Keratinocyte (primary cell): ENCODE results near the gene RGS10. TPM values are rescaled to one million over a fixed set of nuclear protein-coding genes. Genes with fewer than 3 reads are reported as not detected.

Experiments
- DNase-seq: peaks from one replicate; pipeline ENCODE4 v3.0.0-alpha.2; 2011; ENCODE audit warnings: low read depth, missing footprints, low spot score
- FAIRE-seq: peaks from 2 replicates; lab custom pipeline; 2011; peaks lifted over from hg19 to GRCh38; lab: Jason Lieb, UNC
- H2AFZ ChIP-seq: 2 replicates; pipeline ENCODE4 v1.6.0; 2012; ENCODE audit warnings: low read length, control low read depth, inconsistent platforms; ENCODE audit not compliant: control insufficient read depth
- H3K27ac ChIP-seq: 2 replicates; pipeline ENCODE4 v1.5.1; 2011; ENCODE audit warnings: low read length; ENCODE audit not compliant: control insufficient read depth, insufficient read depth
- H3K27me3 ChIP-seq: 3 replicates; pipeline ENCODE4 v1.6.0; 2011; ENCODE audit warnings: low read length; ENCODE audit not compliant: control insufficient read depth, insufficient read depth; ENCODE audit errors: extremely low read depth
- H3K36me3 ChIP-seq, 2 experiments: 2 replicates in 1 of 2; 3 replicates in 1 of 2; pipeline ENCODE4 v1.5.1; 2011; ENCODE audit warnings: low read length in 2 of 2, mild to moderate bottlenecking in 1 of 2; ENCODE audit not compliant: control insufficient read depth in 2 of 2, insufficient read depth in 2 of 2; ENCODE audit errors: extremely low read depth in 1 of 2
- H3K4me1 ChIP-seq: 3 replicates; pipeline ENCODE4 v1.5.1; 2011; ENCODE audit warnings: low read length; ENCODE audit not compliant: control insufficient read depth, insufficient read depth; ENCODE audit errors: extremely low read depth
- H3K4me2 ChIP-seq: 3 replicates; pipeline ENCODE4 v1.6.0; 2011; ENCODE audit warnings: low read depth, low read length; ENCODE audit not compliant: control insufficient read depth, insufficient read depth; ENCODE audit errors: extremely low read depth
- H3K4me3 ChIP-seq, 3 experiments: fragments of 200-600 bp in 1 of 3; sonication (generic) in 1 of 3; 2 replicates in 2 of 3; 3 replicates in 1 of 3; pipeline ENCODE4 v1.5.1; 2011 to 2016; ENCODE audit warnings: low read length in 3 of 3, mild to moderate bottlenecking in 3 of 3, control low read depth in 2 of 3, inconsistent platforms in 1 of 3, low read depth in 1 of 3, mixed read lengths in 1 of 3, mixed run types in 1 of 3, moderate library complexity in 1 of 3; ENCODE audit not compliant: control insufficient read depth in 2 of 3, insufficient read depth in 2 of 3; ENCODE audit errors: extremely low read depth in 1 of 3
- H3K79me2 ChIP-seq: 2 replicates; pipeline ENCODE4 v1.6.0; 2012; ENCODE audit warnings: low read length; ENCODE audit not compliant: control insufficient read depth, insufficient read depth
- H3K9ac ChIP-seq: 3 replicates; pipeline ENCODE4 v1.6.0; 2011; ENCODE audit warnings: low read length; ENCODE audit not compliant: control insufficient read depth, insufficient read depth; ENCODE audit errors: extremely low read depth
- H3K9me1 ChIP-seq: 3 replicates; pipeline ENCODE4 v1.6.0; 2011; ENCODE audit warnings: low read length; ENCODE audit not compliant: control insufficient read depth, insufficient read depth; ENCODE audit errors: extremely low read depth
- H3K9me3 ChIP-seq: 2 replicates; pipeline ENCODE4 v1.5.1; 2012; ENCODE audit warnings: low read depth, low read length; ENCODE audit not compliant: control insufficient read depth
- H4K20me1 ChIP-seq: 3 replicates; pipeline ENCODE4 v1.6.0; 2011; ENCODE audit warnings: low read length; ENCODE audit not compliant: control insufficient read depth, insufficient read depth; ENCODE audit errors: extremely low read depth
- CTCF ChIP-seq, 3 experiments: IDR thresholded peaks in 1 of 3; conservative IDR thresholded peaks in 1 of 3; optimal IDR thresholded peaks in 1 of 3; 2 replicates in 2 of 3; 3 replicates in 1 of 3; pipeline versions ENCODE3 to v1.5.1; 2011; ENCODE audit warnings: low read length in 3 of 3, mild to moderate bottlenecking in 3 of 3, moderate library complexity in 2 of 3, control low read depth in 1 of 3, inconsistent platforms in 1 of 3; ENCODE audit not compliant: insufficient read depth in 2 of 3; ENCODE audit errors: extremely low read depth in 1 of 3
- EZH2 ChIP-seq: IDR thresholded peaks from one replicate; pipeline ENCODE4 v1.6.1; 2012; ENCODE audit warnings: inconsistent platforms, mild to moderate bottlenecking, low read length, moderate library complexity
- dilution Hi-C: fragments of 300-500 bp; cut with MboI; formaldehyde crosslinking; loops from one replicate; pipeline ENCODE4 v1.7.0; 2020; ENCODE audit warnings: low sequenced_read_pairs; ENCODE audit not compliant: extremely low pct_ligation_motif_present
- polyA plus RNA-seq, 5 experiments: library from polyadenylated mRNA; depleted of rRNA in 3 of 5; stranded (reverse) in 3 of 5; stranded (forward) in 1 of 5; unstranded in 1 of 5; fragments of >200 nt; gene quantifications; 1 replicate in 1 of 5; 2 replicates in 3 of 5; 3 replicates in 1 of 5; pipeline versions ENCODE4 v1.2.1 to v1.2.3, GENCODE V29; 2011 to 2012; ENCODE audit warnings: missing spikeins in 2 of 5, low read depth in 1 of 5, low replicate concordance in 1 of 5

RGS10 gene
- polyA plus RNA-seq, 1 donor (not counting 4 experiments of a cell fraction or from before 2014, with no cell fraction given), result 87.8 TPM

- Histone ChIP-seq H3K9ac (no peak overlapping the region), H3K27ac (no peak overlapping the region), H3K4me2 (no peak overlapping the region), H3K27me3 (no peaks in the 10 kb centered on the region), H3K4me3 (no peak overlapping the region), H3K9me1 (no peaks in the 10 kb centered on the region), H2AFZ (no peak overlapping the region), H3K4me1 (peaks cover 40% of the 10 kb centered on the region), H3K79me2 (no peaks in the 10 kb centered on the region), H4K20me1 (no peaks in the 10 kb centered on the region), H3K9me3 (no peaks in the 10 kb centered on the region), H3K36me3 (peaks cover 8 to 24% of the 10 kb centered on the region in 2 experiments)
- DNase-seq (no peak), FAIRE-seq (no peak)
- TF ChIP-seq CTCF (optimal IDR thresholded peaks at IDR 0.05 in 1 of 3, IDR thresholded peaks at IDR 0.05 in 1 of 3, conservative IDR thresholded peaks at IDR 0.05 in 1 of 3; ENCODE audit: extremely low read depth in 1 of 3, insufficient read depth in 2 of 3, low read length in 3 of 3) (no peak), EZH2 (no peak)
- dilution Hi-C loops, result no loop called here
Observed at GRCh38 chr10:119518936-119519335, 23.6 kb downstream of the RGS10 start.

GRCh38 chr10:119518176-119518575 is 24.3 kb downstream of the RGS10 start:
- H3K79me2 ChIP-seq, result no peaks in the 10 kb centered on the region
- FAIRE-seq (no peak), DNase-seq (no peak)
- peaks cover 8 to 21% of the 10 kb centered on the region in 2 experiments for H3K36me3 ChIP-seq
- no peak overlapping the region for H3K4me2 ChIP-seq
- peaks cover 32% of the 10 kb centered on the region for H3K4me1 ChIP-seq
- H4K20me1 ChIP-seq, result no peaks in the 10 kb centered on the region
- TF ChIP-seq EZH2, result no peak
- TF ChIP-seq CTCF (optimal IDR thresholded peaks at IDR 0.05 in 1 of 3, IDR thresholded peaks at IDR 0.05 in 1 of 3, conservative IDR thresholded peaks at IDR 0.05 in 1 of 3; ENCODE audit: extremely low read depth in 1 of 3, insufficient read depth in 2 of 3, low read length in 3 of 3), result no peak
- H2AFZ ChIP-seq, result no peak overlapping the region
- H3K4me3 ChIP-seq, result no peak overlapping the region
- no peaks in the 10 kb centered on the region for H3K27me3 ChIP-seq
- dilution Hi-C loops, result no loop called here
- H3K9me1 ChIP-seq, result no peaks in the 10 kb centered on the region
- no peak overlapping the region for H3K27ac ChIP-seq
- H3K9me3 ChIP-seq, result no peaks in the 10 kb centered on the region
- H3K9ac ChIP-seq, result no peak overlapping the region
